Left colon (tissue), 2 donors: ENCODE data around the gene SPACA4. TPM values are rescaled to one million over a fixed set of nuclear protein-coding genes. Genes with fewer than 3 reads are reported as not detected.

Experiments used
- ATAC-seq: fragments of 200-7000 bp; cut with Tn5 transposase; one replicate; pipeline ENCODE4 v1.9.1; 2020; ENCODE audit warnings: mild to moderate bottlenecking, moderate library complexity
- DNase-seq, 2 donors: peaks; one replicate each; pipeline ENCODE4 v3.0.0-alpha.2; 2020
- intact Hi-C, 2 donors: fragments of 100-400 bp; cut with DNase I in 1 of 2; cut with micrococcal nuclease in 1 of 2; formaldehyde crosslinking; loops; one replicate each; pipeline versions ENCODE4 v1.11.2 to v1.14.0; 2022; cut with DNase I, micrococcal nuclease
- total RNA-seq, 2 donors: library from RNA; stranded (reverse); fragmentation: NEBNext Ultra II Directional; extraction: Animal tissue kit (Norgen Biotek cat#: 25700); gene quantifications; one replicate each; pipeline ENCODE4 v1.2.1, GENCODE V29; 2021
- donor health status: DM: no; HTN: no; CAD: no.
- donor health status: DM: yes; HTN: yes; CAD: no.

The SPACA4 gene
- total RNA-seq, 2 donors from 2014 or later: not detected

DNA sequence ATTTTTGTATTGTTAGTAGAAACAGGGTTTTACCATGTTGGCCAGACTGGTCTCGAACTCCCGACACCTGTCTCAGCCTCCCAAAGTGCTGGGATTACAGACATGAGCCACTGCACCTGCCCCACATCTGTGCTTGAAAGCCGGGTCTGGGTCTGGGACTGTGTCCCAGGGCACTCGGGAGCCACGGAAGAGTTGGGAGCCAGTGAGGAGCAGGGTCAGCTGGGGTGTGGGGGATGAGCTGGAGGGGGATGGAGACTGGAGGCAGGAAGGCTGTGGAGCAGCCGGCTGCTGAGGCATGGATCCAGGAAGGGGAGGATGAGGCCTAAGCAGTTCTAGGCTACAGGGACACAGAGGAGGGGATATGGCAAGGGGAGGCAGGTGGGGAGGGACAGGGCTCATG, 10.7 kb upstream of the SPACA4 start:
- no peak for DNase-seq
- intact Hi-C loops: no loop called here
- no peak for ATAC-seq

DNA sequence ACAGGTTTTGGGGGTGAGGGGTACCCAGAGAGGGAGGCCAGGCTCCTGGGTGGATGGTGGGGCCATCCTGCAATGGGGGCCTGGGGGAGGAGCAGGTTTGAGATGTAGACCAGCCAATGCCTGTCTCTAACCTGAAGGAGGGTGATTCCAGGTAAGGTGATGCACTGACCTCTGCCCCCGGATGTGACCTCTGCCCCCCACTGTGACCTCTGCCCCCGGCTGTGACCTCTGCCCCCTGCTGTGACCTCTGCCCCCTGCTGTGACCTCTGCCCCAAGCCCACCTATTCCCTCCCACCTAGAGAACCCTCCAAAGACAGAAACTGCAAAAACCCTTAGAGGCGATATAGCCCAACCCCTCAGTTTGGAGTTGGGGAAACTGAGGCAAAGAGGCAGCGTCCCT, 10.3 kb upstream of the SPACA4 start:
- intact Hi-C loops: no loop called here
- DNase-seq (no peak), ATAC-seq (no peak)

DNA sequence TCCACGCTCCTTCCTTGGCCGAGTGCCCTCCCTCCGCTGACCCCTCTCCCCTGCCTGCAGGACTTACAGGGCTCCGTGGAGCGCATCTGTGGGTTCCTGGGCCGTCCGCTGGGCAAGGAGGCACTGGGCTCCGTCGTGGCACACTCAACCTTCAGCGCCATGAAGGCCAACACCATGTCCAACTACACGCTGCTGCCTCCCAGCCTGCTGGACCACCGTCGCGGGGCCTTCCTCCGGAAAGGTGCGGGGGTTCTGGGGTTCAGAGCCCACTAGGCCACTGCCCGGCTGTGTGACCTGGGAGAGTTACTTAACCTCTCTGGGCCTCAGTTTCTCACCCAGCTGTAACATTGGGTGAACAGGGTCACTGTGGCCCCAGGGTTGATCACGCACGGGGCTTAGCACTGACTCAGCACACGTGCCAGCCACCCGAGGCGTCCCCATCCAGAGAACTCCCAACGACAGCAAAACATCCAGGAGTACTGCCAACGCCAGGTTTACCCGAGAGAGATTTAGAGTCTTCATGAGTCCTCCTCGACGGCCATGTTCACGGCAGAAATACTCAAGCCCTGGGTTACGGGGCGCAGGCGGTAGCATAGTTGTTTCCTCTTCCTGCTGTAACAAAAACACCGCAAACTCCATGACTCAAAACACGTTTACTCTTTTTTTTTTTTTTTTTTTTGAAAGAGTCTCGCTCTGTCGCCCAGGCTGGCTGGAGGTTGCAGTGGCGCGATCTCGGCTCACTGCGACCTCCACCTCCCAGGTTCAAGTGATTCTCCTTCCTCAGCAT, 9.7 kb upstream of the SPACA4 start:
- no peak for DNase-seq
- no peak for ATAC-seq
- intact Hi-C loops: no loop called here

DNA sequence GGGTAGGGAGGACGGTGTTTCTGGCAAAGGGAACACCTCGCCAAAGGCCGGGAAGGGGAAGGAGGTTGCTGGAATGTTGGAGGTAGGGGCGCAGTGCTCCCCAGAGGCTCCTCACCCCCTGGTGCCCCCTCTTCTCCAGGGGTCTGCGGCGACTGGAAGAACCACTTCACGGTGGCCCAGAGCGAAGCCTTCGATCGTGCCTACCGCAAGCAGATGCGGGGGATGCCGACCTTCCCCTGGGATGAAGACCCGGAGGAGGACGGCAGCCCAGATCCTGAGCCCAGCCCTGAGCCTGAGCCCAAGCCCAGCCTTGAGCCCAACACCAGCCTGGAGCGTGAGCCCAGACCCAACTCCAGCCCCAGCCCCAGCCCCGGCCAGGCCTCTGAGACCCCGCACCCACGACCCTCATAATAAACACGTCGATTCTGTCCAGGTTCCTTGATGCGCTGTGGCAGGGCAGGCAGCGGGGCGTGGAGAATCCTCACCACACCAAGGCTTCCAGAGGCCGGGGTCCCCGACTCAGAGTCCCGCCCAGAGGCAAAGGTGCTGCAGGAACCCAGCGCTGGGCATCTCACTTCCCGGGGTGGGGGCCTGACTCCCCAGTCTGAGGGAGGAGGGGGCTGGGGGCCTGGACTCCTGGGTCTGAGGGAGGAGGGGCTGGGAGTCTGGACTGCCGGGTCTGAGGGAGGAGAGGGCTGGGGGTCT, 7.4 kb upstream of the SPACA4 start:
- intact Hi-C loops: no loop called here
- ATAC-seq: peak; percentile 3
- no peak for DNase-seq

DNA sequence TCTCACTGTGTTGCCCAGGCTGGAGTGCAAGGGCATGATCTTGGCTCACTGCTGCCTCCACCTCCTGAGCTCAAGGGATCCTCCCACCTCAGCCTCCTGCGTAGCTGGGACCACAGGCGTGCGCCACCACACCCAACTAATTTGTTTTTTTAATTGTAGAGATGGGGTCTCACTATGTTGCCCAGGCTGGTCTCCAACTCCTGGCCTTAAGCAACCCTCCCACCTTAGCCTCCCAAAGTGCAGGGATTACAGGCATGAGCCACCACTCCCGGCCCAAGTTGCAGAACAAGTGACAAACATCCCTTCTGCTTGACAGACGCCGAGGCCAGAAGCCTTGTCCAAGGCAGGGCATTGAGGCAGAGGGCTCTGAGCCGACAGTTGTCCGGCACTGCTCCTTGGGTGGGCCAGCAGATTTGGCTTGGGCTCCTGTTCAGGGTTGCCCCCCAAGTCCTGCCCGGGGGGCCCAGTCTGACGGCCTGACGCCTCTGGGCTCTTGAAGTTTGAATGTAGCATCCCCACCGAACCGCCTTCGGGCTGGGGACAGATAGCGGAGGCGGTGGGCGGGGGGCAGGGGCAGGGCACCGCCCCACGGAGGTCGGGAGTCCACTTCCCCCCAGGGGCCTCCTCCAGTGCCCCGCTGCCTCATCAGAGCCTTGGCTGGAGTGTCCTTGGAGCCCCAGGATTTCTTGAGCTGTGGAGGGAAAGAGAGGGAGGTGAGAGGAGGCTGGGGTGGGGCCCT, 5.7 kb upstream of the SPACA4 start:
- intact Hi-C loops: no loop called here
- DNase-seq: no peak
- ATAC-seq: no peak

DNA sequence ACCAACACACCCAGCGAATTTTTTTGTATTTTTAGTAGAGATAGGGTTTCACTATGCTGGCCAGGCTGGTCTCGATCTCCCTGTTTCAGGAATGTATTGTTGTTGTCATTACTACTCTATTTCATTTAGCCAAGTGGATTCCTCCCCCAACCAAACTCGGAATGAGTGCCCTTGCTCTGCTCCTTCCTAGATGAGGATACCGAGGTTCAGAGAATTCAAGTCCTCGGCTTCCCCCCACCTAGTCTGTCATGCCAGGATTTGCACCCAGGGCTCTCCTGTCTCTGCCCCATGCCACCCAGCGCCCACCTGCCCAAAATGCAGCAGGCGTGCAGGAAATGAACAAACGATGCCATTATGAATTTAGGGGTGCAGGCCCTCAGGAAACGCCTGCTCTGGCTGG, 3.5 kb upstream of the SPACA4 start:
- ATAC-seq (no peak), DNase-seq (no peak)
- intact Hi-C loops: no loop called here

DNA sequence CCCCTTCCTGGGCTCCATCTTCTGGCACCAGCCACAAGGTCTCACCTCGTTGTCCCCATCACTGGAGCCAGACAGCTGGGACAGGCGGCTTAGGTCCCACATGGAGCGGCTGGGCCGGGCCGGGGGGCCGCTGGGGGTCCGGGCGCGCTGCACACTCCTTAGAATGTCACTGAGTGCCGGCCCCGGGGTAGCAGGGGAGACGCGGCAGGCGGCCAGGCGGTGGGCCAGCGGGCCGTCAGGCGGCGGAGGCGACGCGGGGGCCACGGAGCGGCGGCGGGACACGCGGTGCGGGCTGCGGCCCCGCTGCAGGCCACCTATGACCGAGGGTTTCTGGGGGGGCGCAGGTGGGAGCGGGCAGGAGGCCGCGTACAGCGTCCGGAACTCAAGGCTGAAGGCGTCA, 3.1 kb upstream of the SPACA4 start:
- ATAC-seq (no peak), DNase-seq (no peak)
- intact Hi-C loops: no loop called here

DNA sequence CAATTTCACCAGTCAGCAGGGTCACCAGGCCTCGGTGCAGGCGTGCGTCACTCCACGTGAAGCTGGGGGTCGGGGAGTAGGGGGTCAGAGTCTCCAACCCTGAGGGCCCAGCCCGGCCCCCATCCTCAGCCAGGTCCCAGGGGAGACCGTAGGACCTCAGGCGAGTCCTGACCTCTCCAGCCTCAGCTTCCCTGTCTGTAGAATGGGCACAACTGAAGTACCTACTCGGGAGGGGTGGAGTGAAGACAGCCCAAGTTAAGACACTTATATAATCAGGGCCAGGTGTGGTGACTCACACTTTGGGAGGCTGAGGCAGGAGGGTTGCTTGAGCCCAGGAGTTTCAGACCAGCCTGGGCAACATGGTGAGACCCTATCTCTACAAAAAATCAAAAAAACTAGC, 2.7 kb upstream of the SPACA4 start:
- intact Hi-C loops: no loop called here
- no peak for ATAC-seq
- no peak for DNase-seq

DNA sequence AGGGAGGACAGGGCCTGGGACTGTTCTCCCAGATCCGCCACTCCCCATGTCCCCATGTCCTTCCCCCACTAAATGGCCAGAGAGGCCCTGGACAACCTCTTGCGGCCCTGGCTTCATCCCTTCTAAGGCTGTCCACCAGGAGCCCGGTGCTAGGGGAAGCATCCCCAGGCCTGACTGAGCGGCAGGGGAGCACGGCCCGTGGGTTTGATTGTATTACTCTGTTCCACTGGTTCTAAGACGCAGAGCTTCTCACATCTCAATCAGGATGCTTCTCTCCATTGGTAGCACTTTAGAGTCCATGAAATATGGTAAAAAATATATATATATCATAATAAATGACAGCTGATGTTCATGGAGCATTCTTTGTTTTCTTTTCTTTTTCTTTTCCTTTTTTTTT, 815 bp downstream of the SPACA4 start:
- no peak for ATAC-seq
- DNase-seq: no peak
- intact Hi-C loops: no loop called here

DNA sequence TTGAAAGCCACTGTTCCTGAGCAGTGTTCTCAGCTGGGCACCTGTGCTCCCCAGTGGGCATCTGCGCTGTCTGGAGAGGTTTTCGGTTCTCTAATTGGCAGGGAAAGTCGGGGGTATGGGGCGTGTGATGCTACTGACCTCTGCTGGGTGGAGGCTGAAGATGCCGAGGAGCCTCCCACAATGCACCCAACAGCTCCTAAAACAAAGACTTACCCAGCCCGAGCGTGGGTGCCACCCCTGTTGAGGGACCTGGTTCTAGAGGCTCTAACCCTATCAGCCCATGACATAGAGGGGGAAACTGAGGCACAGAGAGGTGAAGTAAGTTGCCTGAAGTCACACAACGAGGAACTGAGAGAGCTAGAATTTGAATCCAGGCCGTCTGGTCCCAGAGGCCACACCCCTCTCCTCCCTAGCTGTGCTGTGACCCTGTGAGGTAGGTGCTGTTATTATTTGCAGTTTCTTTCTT, 2.3 kb downstream of the SPACA4 start:
- ATAC-seq: peak; percentile 39
- intact Hi-C loops: no loop called here

DNA sequence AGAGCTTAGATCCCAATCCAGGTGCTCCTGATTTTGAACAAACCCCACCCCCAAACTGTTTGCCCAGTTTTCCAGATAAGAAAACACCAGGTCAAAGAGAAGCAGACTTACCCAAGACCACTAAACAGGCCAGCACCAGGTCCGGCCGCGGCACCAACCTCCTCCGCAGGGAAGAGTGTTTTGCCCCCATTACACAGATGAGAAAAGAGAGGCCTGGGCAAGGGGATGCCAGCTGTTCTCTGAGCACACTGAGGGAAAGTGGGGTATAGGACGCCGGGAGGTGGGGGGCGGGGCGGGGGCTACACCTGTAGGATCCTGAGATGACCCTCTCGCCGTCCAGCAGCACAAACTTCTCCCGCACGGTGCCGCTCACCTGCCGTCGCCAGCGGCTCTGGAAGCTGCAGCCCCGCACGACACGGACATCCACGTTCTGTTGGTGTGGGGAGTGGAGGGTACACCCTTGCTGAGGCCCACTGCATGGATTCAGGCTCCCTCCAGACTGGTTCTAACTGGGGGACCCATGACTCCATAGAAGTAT, 3.1 kb downstream of the SPACA4 start:
- intact Hi-C loops: no loop called here
- DNase-seq (no peak), ATAC-seq (no peak)

More for the DNA sequence above, 2.3 kb downstream of the SPACA4 start:
- DNase-seq: peak; percentile 56 to 66

DNA sequence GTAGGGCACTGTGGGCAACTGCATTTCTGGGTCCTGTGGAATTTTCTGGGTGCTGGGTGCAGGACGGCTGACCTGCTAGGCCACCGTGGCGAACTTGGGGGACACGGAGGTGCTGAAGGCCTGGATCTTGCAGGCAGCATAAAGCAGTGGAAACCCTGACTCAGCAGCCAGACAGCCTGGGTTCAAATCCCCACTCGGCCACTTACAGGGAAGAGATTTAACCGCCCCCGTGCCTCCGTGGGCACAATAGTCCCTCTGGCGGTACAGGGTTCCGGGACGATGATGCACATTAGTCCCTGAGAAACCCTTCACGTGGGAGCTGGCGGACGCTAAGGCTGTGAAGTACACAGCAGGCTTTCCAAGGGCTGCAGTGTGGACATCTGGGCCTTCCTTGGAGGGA, 5.3 kb downstream of the SPACA4 start:
- ATAC-seq (no peak), DNase-seq (no peak)
- intact Hi-C loops: no loop called here

DNA sequence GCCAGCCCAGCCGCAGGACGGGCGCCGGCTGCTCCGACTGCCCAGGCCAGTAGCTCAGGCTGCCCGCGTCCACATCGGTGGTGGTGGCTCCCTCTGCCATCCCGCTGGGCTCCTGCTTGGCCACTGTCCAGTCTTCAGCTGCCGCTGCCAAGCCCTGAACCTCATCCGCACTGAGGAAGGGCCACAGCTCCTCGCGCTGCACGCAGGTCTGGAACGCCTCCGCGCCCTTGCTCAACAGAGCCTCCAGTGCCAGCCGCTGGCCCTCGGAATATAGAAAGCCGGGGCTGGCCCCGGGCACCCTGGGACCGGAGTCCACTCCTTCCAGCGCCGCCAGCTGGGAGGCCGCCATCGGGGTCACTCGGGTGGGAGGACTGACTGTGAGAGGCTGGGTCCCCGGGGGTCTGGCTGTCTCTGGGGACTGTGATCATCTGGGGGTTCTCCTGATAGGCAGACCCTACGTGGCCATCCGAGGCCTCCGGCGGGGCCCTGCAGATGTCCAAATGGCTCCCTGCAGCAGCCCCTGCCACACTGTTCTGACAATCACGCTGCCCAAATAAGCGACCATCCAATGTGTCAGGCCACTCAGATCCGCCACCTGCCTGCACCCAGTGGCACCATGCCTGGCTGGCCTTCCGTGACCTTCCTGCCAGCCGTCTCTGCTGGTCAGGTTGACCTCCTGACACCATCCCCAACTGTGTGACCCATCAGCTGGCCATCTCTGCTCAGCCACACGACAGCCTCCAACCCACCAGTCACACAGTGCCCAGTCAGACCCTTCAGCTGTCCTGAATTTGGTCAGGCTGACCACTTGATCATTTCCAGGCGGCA, 6.7 kb downstream of the SPACA4 start:
- intact Hi-C loops: no loop called here
- ATAC-seq (peak; percentile 44), DNase-seq (peak; percentile 67 to 77)

DNA sequence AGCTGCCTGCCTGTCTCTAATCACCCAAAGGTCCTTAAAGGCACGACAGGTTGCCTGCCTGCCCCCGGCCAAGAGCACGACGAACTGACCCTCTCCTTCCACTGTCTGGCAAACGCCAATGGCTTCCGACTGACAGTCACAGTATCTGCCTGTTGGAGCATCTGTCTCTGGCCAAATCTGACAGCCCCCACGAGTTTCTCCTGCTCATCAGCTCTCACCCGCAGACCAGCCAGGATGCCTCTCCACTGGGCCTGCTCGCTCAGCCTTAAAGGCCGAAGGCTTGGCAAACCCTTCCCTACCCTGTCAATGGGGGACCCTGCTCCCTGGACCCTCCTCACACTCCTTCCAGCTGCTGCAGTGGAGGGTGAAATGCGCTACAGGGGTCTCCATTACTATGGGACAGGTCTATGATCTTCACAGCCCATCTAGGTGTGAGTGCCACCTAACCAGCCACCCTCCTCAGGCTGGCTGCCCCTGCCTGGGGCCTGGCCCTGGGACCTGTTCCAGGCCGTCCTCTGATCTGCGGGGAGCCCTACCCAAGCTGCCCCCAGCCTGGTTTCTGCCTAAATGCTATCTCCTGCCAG, 7.4 kb downstream of the SPACA4 start:
- DNase-seq (no peak), ATAC-seq (peak; percentile 3)
- intact Hi-C loops: no loop called here

DNA sequence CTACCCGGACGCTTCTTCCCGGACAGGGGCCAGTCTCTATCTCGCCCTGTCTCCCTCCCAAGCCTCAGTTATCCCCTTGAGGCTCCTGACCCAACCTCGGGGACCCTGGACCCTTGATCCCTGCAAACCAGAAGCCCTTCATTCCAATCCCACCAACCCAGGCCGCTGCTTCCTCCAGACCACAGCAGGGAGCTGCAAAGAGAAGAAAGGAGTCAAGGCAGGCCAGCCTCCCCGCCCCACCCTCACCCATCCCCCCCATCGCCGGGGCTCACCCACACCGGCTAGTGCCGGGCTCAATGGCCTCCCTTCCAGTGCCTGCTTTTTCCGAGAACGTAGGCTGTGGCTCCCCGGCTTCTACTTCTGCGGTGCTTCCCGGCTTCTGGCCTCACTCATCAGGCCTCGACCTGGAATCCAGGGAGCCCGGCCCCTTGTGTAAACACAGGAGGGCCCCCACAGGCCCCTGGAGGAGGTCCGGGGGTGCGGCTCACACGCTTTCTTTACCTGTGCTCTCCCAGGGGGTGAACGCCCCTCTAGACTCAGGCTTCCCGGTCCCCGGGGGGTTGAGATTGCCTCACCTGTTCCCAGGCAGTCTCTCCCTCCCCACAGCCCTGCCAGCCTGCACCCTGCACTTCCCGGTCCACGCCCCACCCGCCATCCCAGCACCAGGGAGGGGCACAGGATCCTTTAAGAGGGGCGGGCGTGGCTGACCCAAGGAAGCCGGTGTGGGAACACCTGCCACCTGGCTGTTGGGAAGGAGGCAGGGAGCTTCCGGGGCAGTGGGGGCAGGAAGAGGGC, 8.1 kb downstream of the SPACA4 start, which contains the start of gene FAM83E:
FAM83E (minus strand) TSS at position 641 of the 795 bp plus-strand sequence. CDS start 1,704 bp downstream, outside the sequence.
- DNase-seq (peak; percentile 95 to 98), ATAC-seq (peak; percentile 67)
- intact Hi-C loops: no loop called here

DNA sequence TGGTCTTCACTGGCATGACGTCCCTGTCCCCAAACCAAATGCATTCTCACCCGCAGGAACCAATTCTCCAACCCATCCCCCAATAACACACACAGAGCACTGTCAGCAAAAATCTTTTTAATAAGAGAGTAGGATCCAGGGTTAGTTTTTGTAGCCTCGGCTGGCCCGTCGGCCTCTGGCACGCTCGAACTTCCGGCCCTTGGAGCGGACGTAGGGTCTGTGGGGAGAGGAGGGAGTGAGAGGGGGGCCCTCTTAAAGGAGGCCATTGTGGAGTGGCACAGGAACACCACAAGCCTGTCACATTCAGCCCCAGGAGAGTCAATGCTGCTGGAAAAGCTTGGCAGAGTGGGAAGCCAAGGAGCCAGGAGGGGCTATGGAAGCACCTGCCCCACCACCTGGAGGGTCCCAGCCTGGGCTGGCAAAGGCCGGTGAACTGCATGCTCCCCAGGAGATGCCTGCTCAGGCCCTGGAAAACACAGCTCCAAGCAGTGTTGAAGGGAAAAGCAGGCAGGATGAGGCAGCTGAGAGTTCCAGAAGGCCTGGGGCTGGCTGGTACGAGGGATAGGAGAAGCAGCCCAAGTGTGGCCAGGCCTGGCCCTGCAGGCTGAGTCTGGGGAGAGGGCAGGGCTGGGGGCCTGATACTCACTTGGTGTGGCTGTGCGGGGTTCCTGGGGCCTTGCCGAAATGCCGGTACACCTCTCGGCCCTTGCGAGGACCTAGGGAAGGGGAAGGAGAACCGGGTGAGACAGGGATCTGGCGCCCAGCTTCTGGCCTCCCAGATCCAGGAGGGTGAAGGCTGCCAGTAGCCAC, 8.9 kb downstream of the SPACA4 start:
- ATAC-seq: no peak
- DNase-seq: no peak
- intact Hi-C loops: no loop called here

DNA sequence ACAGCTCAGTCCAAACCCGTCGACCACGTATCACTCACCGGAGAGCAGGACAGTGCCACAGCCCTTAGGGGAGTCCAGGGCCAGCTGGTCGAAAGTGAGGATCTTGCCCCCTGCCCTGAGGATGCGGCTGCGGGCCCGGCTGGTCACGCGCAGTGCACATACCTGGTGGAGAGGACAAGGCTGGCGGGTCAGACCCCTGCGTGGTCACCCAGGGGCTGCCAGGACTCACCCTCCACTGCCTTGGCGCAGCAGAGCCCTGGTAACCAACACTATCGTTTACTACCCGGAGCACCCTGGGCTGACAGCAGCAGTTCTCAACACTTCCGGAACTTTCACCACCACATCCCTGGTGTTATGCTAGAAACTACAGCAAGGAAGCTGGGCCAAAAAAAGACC, 9.5 kb downstream of the SPACA4 start:
- DNase-seq (no peak), ATAC-seq (no peak)
- intact Hi-C loops: no loop called here
